Heart left ventricle (tissue), 16 donors: ENCODE data around the gene AKAP6. TPM values are rescaled to one million over a fixed set of nuclear protein-coding genes. Genes with fewer than 3 reads are reported as not detected.
"Not testable (repeated sequence)": the region's sequence is repeated elsewhere in the genome, so short reads cannot be mapped to it uniquely, and the experiment has no call there.

ENCODE experiments used
- ATAC-seq, 4 donors: fragments of 200-7000 bp; cut with Tn5 transposase; one replicate each; pipeline ENCODE4 v1.9.1; 2020 to 2022; ENCODE audit warnings: moderate library complexity in 4 of 4, mild to moderate bottlenecking in 3 of 4, moderate number of reproducible peaks in 1 of 4
- DNase-seq, 5 donors: peaks; one replicate each; pipeline ENCODE4 v3.0.0-alpha.2; 2020
- H3K27ac ChIP-seq, 12 donors: fragments of 200-600 bp; sonication (generic) in 4 of 12; one replicate each; pipeline versions ENCODE4 v1.5.0 to v1.8.0; 2016 to 2022; ENCODE audit warnings: mild to moderate bottlenecking in 2 of 12
- H3K27me3 ChIP-seq, 9 donors: fragments of 200-600 bp; sonication (generic) in 2 of 9; one replicate each; pipeline versions ENCODE4 v1.5.1 to v1.8.0; 2016 to 2022; ENCODE audit warnings: mild to moderate bottlenecking in 3 of 9
- H3K36me3 ChIP-seq, 9 donors: fragments of 200-600 bp; sonication (generic) in 2 of 9; one replicate each; pipeline versions ENCODE4 v1.5.0 to v1.8.0; 2018 to 2022; ENCODE audit warnings: mild to moderate bottlenecking in 2 of 9
- H3K4me1 ChIP-seq, 12 donors: fragments of 200-600 bp; sonication (generic) in 4 of 12; one replicate each; pipeline versions ENCODE4 v1.5.0 to v1.8.0; 2016 to 2022; ENCODE audit warnings: mild to moderate bottlenecking in 3 of 12
- H3K4me3 ChIP-seq, 12 donors: fragments of 200-600 bp; sonication (generic) in 4 of 12; one replicate each; pipeline versions ENCODE4 v1.5.0 to v1.8.0; 2017 to 2022; ENCODE audit warnings: mild to moderate bottlenecking in 9 of 12, moderate library complexity in 4 of 12
- H3K9me3 ChIP-seq, 12 donors: fragments of 200-600 bp; sonication (generic) in 4 of 12; one replicate each; pipeline versions ENCODE4 v1.5.0 to v1.8.0; 2016 to 2022; ENCODE audit warnings: mild to moderate bottlenecking in 1 of 12
- POLR2A ChIP-seq, 2 donors: fragments of 450-650 bp; IDR thresholded peaks; one replicate each; pipeline ENCODE4 v1.6.1; 2017; ENCODE audit warnings: antibody characterized with exemption in 2 of 2, mild to moderate bottlenecking in 2 of 2, moderate library complexity in 2 of 2
- WGBS, 4 donors: extraction: QIAGEN DNeasy Blood & Tissue Kit in 2 of 4; methylation state at CpG; one replicate each; pipeline versions ENCODE4 v1.1.5 to v1.1.7; 2013 to 2018; 5-methylcytosine and 5-hydroxymethylcytosine counted together
- intact Hi-C, 10 donors: fragments of 100-400 bp; cut with DNase I; formaldehyde crosslinking; loops; one replicate each; pipeline versions ENCODE4 v1.11.1 to v1.14.2; 2022
- polyA plus RNA-seq, 2 donors: library from polyadenylated mRNA; stranded (reverse); fragments of 200-250 nt; gene quantifications; one replicate each; pipeline ENCODE4 v1.2.3, GENCODE V29; 2013
- total RNA-seq, 9 donors: library from RNA; depleted of rRNA in 2 of 9; stranded (reverse); fragments of >200 nt in 2 of 9; fragmentation: NEBNext Ultra II Directional in 3 of 9; extraction: Animal tissue kit (Norgen Biotek cat#: 25700) in 3 of 9; gene quantifications; one replicate each; pipeline versions ENCODE4 v1.1.0 to v1.2.4, GENCODE V29; 2016 to 2023
- TF ChIP-seq, protein P1 (sequence below), 12 donors: fragments of 200-600 bp; sonication (generic) in 4 of 12; IDR thresholded peaks; one replicate each; pipeline versions ENCODE4 v1.5.0 to v1.8.0; 2018 to 2022; ENCODE audit warnings: antibody characterized with exemption in 12 of 12, mild to moderate bottlenecking in 5 of 12
- donor health status: ischemic (EF 13 %, LVEDD 7.1; RV severe dilation, severe dysfunction).
- donor health status: healthy with polysubstance abuse.
- donor health status: DM: no; HTN: yes; CAD: no.
- donor health status: DM: no; HTN: no; CAD: no.
- donor health status: ischemic (EF 25% LVEDD 6.9; RV normal size, moderate dysfunction).
- donor health status: ischemic (EF 25% LVEDD 5.7; RV mildly dilated, moderate dysfunction).
- donor health status: healthy.
- donor health status: DM: yes; HTN: yes; CAD: no.
- donor health status: ischemic (EF 35%, LVEDD 5.7; RV mildly dilated, moderate dysfunction).
- donor health status: nonischemic (EF 11% LVEDD 7.7; RV severe dilation, severe dysfunction).
- donor health status: DM: yes; HTN: yes; CAD: no.
- donor health status: PGD.
- donor health status: ischemic (EF 29% LVEDD 5.4; RV normal size, mild dysfunction).
- donor health status: nonischemic (EF 23%, LVEDD 6.1; RV moderate dilation, normal function).

The AKAP6 gene
- total and polyA plus RNA-seq, 11 donors: 20.4 to 303 (median 206) TPM

DNA sequence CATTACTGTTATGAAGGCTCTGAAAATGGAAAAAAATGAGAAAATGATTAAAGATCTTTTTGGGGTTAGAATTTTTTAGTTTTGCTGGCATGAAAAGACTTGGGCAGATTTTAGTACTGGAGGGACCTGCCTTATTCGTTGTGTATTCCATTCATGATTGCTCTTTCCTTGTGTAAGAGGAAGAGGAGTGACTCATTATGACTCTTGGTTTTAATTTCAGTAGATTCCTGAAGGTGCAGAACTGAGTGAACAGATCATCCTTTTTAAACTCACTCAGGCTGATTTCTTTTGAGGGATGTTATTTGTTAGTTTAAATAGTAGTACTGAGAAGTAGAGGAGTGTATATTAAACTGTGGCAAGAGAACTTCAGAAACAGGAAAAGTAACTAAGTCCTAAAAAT lies 41.6 kb downstream of the AKAP6 start:
- Histone ChIP-seq H3K9me3 (no peaks in the 10 kb centered on the region), H3K27ac (no peak overlapping the region), H3K4me3 (no peak overlapping the region), H3K36me3 (no peaks in the 10 kb centered on the region), H3K27me3 (no peaks in the 10 kb centered on the region), H3K4me1 (peaks cover 0 to 34% (median 14%) of the 10 kb centered on the region in 12 donors)
- intact Hi-C loops: no loop called here
- TF ChIP-seq, protein P1, sequence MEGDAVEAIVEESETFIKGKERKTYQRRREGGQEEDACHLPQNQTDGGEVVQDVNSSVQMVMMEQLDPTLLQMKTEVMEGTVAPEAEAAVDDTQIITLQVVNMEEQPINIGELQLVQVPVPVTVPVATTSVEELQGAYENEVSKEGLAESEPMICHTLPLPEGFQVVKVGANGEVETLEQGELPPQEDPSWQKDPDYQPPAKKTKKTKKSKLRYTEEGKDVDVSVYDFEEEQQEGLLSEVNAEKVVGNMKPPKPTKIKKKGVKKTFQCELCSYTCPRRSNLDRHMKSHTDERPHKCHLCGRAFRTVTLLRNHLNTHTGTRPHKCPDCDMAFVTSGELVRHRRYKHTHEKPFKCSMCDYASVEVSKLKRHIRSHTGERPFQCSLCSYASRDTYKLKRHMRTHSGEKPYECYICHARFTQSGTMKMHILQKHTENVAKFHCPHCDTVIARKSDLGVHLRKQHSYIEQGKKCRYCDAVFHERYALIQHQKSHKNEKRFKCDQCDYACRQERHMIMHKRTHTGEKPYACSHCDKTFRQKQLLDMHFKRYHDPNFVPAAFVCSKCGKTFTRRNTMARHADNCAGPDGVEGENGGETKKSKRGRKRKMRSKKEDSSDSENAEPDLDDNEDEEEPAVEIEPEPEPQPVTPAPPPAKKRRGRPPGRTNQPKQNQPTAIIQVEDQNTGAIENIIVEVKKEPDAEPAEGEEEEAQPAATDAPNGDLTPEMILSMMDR (IDR thresholded peaks at IDR 0.05): no peak
- TF ChIP-seq POLR2A (IDR thresholded peaks at IDR 0.05): no peak
- DNase-seq (no peak), ATAC-seq (peak in 1 of 4 donors; percentile 39)
- 41 to 50% (median 49%) methylated on average over 1 of the region's 1 CpG for WGBS, 4 donors

DNA sequence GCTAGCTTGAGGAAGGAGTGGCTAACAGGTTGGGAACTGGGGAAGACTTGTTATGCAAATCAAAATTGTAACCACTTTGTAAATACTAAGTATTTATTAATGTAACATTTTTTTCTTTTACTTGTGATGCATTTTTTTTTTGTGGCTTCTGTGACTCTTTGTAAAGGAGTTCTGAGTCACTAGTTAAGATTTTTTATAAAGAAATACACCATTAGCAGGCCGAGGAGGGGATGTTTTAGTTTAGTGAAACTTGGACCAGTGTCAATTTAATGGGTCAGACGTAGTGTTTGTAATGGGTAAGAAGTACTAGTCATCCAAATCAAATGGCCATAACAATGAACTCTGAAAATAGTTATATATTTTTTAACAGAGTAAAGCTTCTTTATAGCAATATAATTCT lies 43.1 kb downstream of the AKAP6 start:
- no peak overlapping the region for H3K4me3 ChIP-seq
- intact Hi-C loops: no loop called here
- DNase-seq (no peak), ATAC-seq (no peak)
- peaks cover 0 to 20% (median 1%) of the 10 kb centered on the region in 12 donors for H3K4me1 ChIP-seq
- no peaks in the 10 kb centered on the region for H3K9me3 ChIP-seq
- TF ChIP-seq POLR2A (IDR thresholded peaks at IDR 0.05): no peak
- TF ChIP-seq, protein P1 (IDR thresholded peaks at IDR 0.05): no peak
- WGBS, 4 donors: 48 to 59% (median 54%) methylated on average over 2 of the region's 2 CpGs
- H3K36me3 ChIP-seq: no peaks in the 10 kb centered on the region
- no peak overlapping the region for H3K27ac ChIP-seq
- H3K27me3 ChIP-seq: no peaks in the 10 kb centered on the region

DNA sequence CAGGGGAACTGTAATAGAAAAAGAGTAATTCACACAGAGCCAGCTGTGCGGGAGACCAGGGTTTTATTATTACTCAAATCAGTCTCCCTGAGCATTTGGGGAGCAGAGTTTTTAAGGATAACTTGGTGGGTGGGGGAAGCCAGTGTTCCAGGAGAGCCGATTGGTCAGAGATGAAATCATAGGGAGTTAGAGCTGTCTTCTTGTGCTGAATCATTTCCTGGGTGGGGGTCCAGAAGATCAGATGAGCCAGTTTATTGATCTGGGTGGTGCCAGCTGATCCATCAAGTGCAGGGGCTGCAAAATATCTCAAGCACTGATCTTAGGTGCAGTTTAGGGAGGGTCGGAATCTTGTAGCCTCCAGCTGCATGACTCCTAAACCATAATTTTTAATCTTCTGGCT lies 44.1 kb downstream of the AKAP6 start:
- peaks cover 0 to 11% (median 0%) of the 10 kb centered on the region in 12 donors for H3K4me1 ChIP-seq
- intact Hi-C loops, H3K9me3 ChIP-seq, H3K27ac ChIP-seq, H3K4me3 ChIP-seq, ATAC-seq, H3K27me3 ChIP-seq, DNase-seq, H3K36me3 ChIP-seq: not testable (repeated sequence)
- 85 to 98% (median 91%) methylated on average over 3 of the region's 3 CpGs for WGBS, 4 donors

DNA sequence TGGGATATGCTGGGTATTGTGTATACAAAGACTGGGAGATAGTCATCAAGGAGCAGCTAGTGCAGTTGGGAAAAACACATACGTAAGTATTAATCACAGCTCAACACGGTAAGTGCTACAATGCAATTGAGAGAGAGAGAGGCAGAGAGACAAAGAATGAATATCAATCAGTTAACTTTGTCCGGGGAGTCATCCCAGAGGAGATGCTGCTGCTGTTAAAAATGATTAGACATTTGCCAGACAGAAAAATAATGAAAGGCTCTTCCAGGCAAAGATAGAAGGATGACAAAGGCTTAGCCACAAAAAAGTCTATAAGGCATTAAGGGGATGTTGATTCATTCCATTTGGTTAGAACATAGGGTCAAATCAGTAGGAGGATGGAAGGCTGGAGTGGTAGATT lies 45.1 kb downstream of the AKAP6 start:
- WGBS, 4 donors: 62 to 69% (median 67%) methylated on average over 3 of the region's 3 CpGs
- ATAC-seq (no peak), DNase-seq (no peak)
- Histone ChIP-seq H3K4me1 (peaks cover 0 to 11% (median 0%) of the 10 kb centered on the region in 12 donors), H3K27ac (no peak overlapping the region), H3K27me3 (no peaks in the 10 kb centered on the region), H3K9me3 (no peaks in the 10 kb centered on the region), H3K4me3 (no peak overlapping the region), H3K36me3 (no peaks in the 10 kb centered on the region)
- TF ChIP-seq, protein P1 (IDR thresholded peaks at IDR 0.05): no peak
- no peak for TF ChIP-seq POLR2A (IDR thresholded peaks at IDR 0.05)
- intact Hi-C loops: no loop called here

DNA sequence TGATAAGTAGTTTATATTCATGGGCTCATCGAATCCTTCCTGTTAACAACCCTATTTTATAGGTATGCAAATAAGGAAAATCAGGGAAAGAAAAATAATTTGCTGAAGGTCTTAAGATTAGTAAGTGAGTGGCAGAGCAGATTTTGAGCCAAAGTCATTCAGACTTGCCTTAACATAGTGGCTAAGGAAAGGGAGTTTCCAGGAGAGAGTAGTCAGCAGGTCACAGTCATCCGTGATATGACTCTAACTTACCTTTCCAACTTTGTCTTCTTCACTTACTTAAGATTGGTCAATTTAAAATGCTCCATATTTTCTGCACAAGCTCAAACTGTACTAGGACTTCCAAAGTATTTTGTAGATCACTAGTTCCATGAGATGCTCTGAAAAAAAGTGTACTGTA lies 46.6 kb downstream of the AKAP6 start:
- ATAC-seq: no peak
- WGBS, 4 donors: 84 to 94% (median 93%) methylated on average over 2 of the region's 2 CpGs
- no peak overlapping the region for H3K27ac ChIP-seq
- no peak overlapping the region for H3K4me3 ChIP-seq
- no peaks in the 10 kb centered on the region for H3K9me3 ChIP-seq
- intact Hi-C loops: no loop called here
- no peak for TF ChIP-seq POLR2A (IDR thresholded peaks at IDR 0.05)
- TF ChIP-seq, protein P1 (IDR thresholded peaks at IDR 0.05): no peak
- no peaks in the 10 kb centered on the region for H3K27me3 ChIP-seq
- DNase-seq: no peak
- H3K4me1 ChIP-seq: peaks cover 0 to 11% (median 0%) of the 10 kb centered on the region in 12 donors
- H3K36me3 ChIP-seq: no peaks in the 10 kb centered on the region
